GM23338 (cell line): Measurements from ENCODE around the gene ZNF836. TPM values are rescaled to one million over a fixed set of nuclear protein-coding genes. Genes with fewer than 3 reads are reported as not detected.

ENCODE experiments used
- ATAC-seq: fragments of 200-7000 bp; cut with Tn5 transposase; 3 replicates; pipeline ENCODE4 v1.9.1; 2020
- DNase-seq: peaks from one replicate; pipeline ENCODE4 v3.0.0-alpha.2; 2015; ENCODE audit warnings: low spot score
- H2AFZ ChIP-seq: fragments of 200-600 bp; sonication (generic); 2 replicates; pipeline ENCODE4 v1.8.0; 2016; ENCODE audit warnings: antibody characterized with exemption, mild to moderate bottlenecking, moderate library complexity
- H3F3A ChIP-seq: fragments of 200-600 bp; sonication (generic); replicated peaks from 2 replicates; pipeline ENCODE4 v1.8.0; 2017; ENCODE audit warnings: antibody characterized with exemption, mixed run types, low read depth
- H3K27ac ChIP-seq: fragments of 200-600 bp; sonication (generic); 2 replicates; pipeline ENCODE4 v1.6.1; 2016; ENCODE audit warnings: low read depth
- H3K27me3 ChIP-seq: fragments of 200-600 bp; sonication (generic); 2 replicates; pipeline ENCODE4 v1.8.0; 2016; ENCODE audit warnings: mild to moderate bottlenecking, mixed run types, moderate library complexity; ENCODE audit not compliant: insufficient read depth
- H3K36me3 ChIP-seq: fragments of 200-600 bp; sonication (generic); 2 replicates; pipeline ENCODE4 v1.8.0; 2016; ENCODE audit warnings: mild to moderate bottlenecking; ENCODE audit not compliant: insufficient read depth
- H3K4me1 ChIP-seq: fragments of 200-600 bp; sonication (generic); 2 replicates; pipeline ENCODE4 v1.8.0; 2016; ENCODE audit warnings: mild to moderate bottlenecking, moderate library complexity; ENCODE audit not compliant: insufficient read depth
- H3K4me2 ChIP-seq: fragments of 200-600 bp; sonication (generic); 2 replicates; pipeline ENCODE4 v1.7.1; 2017; ENCODE audit warnings: mixed run types
- H3K4me3 ChIP-seq: fragments of 200-600 bp; sonication (generic); 2 replicates; pipeline ENCODE4 v1.6.1; 2016; ENCODE audit warnings: mixed run types
- H3K79me2 ChIP-seq: fragments of 200-600 bp; sonication (generic); replicated peaks from 2 replicates; pipeline ENCODE4 v1.8.0; 2017; ENCODE audit warnings: mild to moderate bottlenecking; ENCODE audit not compliant: insufficient read depth
- H3K9me2 ChIP-seq: fragments of 200-600 bp; sonication (generic); 2 replicates; pipeline ENCODE4 v1.8.0; 2017; ENCODE audit not compliant: insufficient read depth
- H4K20me1 ChIP-seq: fragments of 200-600 bp; sonication (generic); replicated peaks from 2 replicates; pipeline ENCODE4 v1.8.0; 2017; ENCODE audit warnings: mild to moderate bottlenecking; ENCODE audit not compliant: insufficient read depth
- H3K27ac Mint-ChIP-seq: 2 replicates; pipeline ENCODE4 v1.8.0; 2020; ENCODE audit warnings: inconsistent platforms, mild to moderate bottlenecking, moderate library complexity, mixed read lengths
- H3K27me3 Mint-ChIP-seq: 3 replicates; pipeline ENCODE4 v1.8.0; 2022; ENCODE audit warnings: low read depth, mild to moderate bottlenecking, moderate library complexity, mixed read lengths, inconsistent platforms; ENCODE audit not compliant: insufficient read depth, poor library complexity
- H3K36me3 Mint-ChIP-seq: 3 replicates; pipeline ENCODE4 v1.8.0; 2021; ENCODE audit warnings: low read depth, mild to moderate bottlenecking, inconsistent platforms, moderate library complexity, mixed read lengths
- H3K4me1 Mint-ChIP-seq: 3 replicates; pipeline ENCODE4 v1.8.0; 2020; ENCODE audit warnings: mild to moderate bottlenecking, inconsistent platforms, mixed read lengths
- H3K4me3 Mint-ChIP-seq: 3 replicates; pipeline ENCODE4 v1.8.0; 2021; ENCODE audit warnings: moderate library complexity, mild to moderate bottlenecking, inconsistent platforms, mixed read lengths
- H3K9me3 Mint-ChIP-seq: 3 replicates; pipeline ENCODE4 v1.8.0; 2020; ENCODE audit warnings: moderate library complexity, mild to moderate bottlenecking, inconsistent platforms, mixed read lengths
- CREB1 ChIP-seq: fragments of 250-450 bp; sonication (Bioruptor Pico); IDR thresholded peaks from 2 replicates; pipeline ENCODE4 v1.5.0; 2020; ENCODE audit warnings: low read depth, mild to moderate bottlenecking, moderate library complexity
- CTCF ChIP-seq, 2 experiments: fragments of 200-600 bp in 1 of 2; sonication (generic) in 1 of 2; conservative IDR thresholded peaks; 2 replicates each; pipeline versions ENCODE4 v1.5.1 to v1.6.1; 2016 to 2017; ENCODE audit warnings: antibody characterized with exemption in 2 of 2, low read depth in 2 of 2, mild to moderate bottlenecking in 2 of 2, moderate library complexity in 1 of 2
- EZH2 ChIP-seq: fragments of 200-600 bp; sonication (generic); IDR thresholded peaks from one replicate; pipeline ENCODE4 v1.8.0; 2017; ENCODE audit warnings: antibody characterized with exemption, mild to moderate bottlenecking, low read depth; ENCODE audit not compliant: unreplicated experiment
- JUNB ChIP-seq: IDR thresholded peaks from one replicate; pipeline ENCODE4 v1.6.1; 2016; ENCODE audit warnings: antibody characterized with exemption; ENCODE audit not compliant: unreplicated experiment
- ZNF331 ChIP-seq: fragments of 250-450 bp; sonication (Bioruptor Pico); IDR thresholded peaks from 2 replicates; pipeline ENCODE4 v1.5.0; 2020; ENCODE audit warnings: low read depth, mild to moderate bottlenecking, moderate library complexity
- ZNF462 ChIP-seq: fragments of 250-450 bp; sonication (Bioruptor Pico); IDR thresholded peaks from 2 replicates; pipeline ENCODE4 v1.5.0; 2020; ENCODE audit warnings: mild to moderate bottlenecking, moderate library complexity
- polyA plus RNA-seq: library from polyadenylated mRNA; unstranded; fragments of >200 nt; fragmentation: Nextera tagmentation; extraction: Ambion mirVana; gene quantifications from 2 replicates; pipeline ENCODE4 v1.2.1, GENCODE V29; 2016
- total RNA-seq: library from RNA; depleted of rRNA; stranded (reverse); fragments of >200 nt; shearing (Covaris generic); gene quantifications from 2 replicates; pipeline ENCODE4 v1.2.3, GENCODE V29; 2014

ZNF836 gene
- total and polyA plus RNA-seq, 2 experiments from 2014 or later = 11.8 to 18.6 TPM

DNA sequence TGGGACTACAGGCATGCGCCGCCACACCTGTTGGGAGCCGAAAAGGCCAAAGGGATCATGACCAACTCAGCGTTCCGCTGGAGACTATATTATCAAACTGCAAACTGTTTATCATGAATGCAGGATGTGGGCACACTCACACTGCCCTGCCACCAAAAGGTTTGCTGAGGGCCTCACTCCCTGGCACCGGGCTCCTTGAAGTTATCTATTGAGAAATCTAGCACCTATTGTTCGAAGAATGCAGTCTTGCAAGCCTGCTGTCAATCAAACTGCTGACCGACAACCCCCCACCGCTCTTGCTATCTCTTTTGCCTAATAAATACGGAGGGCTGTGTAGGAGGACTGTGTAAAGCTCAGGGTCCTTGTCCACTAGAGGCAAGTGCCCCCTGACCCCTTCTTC, 5.2 kb upstream of the ZNF836 start (continued):
- TF ChIP-seq JUNB = no peak
- TF ChIP-seq ZNF462 (CRISPR knock-in tag) = no peak

- Histone ChIP-seq H3K27ac (no peak overlapping the region), H2AFZ (peak overlapping the region; percentile 76), H3K9me2 (no peaks in the 10 kb centered on the region; the same call in 1 of the 2 replicates), H3K79me2 (0 out of 2 replicates have a peak, but pooled peaks cover 3% of the 10 kb centered on the region), H3K4me1 (peaks cover 9% of the 10 kb centered on the region), H3K36me3 (peaks cover 8% of the 10 kb centered on the region), H3K27me3 (peaks cover 11% of the 10 kb centered on the region; the same call in 1 of the 2 replicates), H3F3A (peaks cover 4% of the 10 kb centered on the region; the same call in 1 of the 2 replicates), H3K4me3 (peak overlapping the region; percentile 98; the same call in 1 of the 2 replicates), H4K20me1 (no peaks in the 10 kb centered on the region), H3K4me2 (peak overlapping the region; percentile 100; the same call in 1 of the 2 replicates)
- Mint-ChIP-seq H3K36me3 (peaks cover 20% of the 10 kb centered on the region), H3K4me1 (peaks cover 22% of the 10 kb centered on the region), H3K27me3 (peaks cover 23% of the 10 kb centered on the region), H3K4me3 (peak overlapping the region; percentile 92), H3K27ac (no peak overlapping the region), H3K9me3 (peaks cover 2% of the 10 kb centered on the region; the same call in 2 of the 3 replicates)
- ATAC-seq (no peak), DNase-seq (no peak)
- no peak for TF ChIP-seq ZNF462 (CRISPR knock-in tag)
- no peak for TF ChIP-seq EZH2
- TF ChIP-seq ZNF331 = no peak
- no peak for TF ChIP-seq CREB1 (CRISPR knock-in tag)
- TF ChIP-seq CTCF (conservative IDR thresholded peaks at IDR 0.05; ENCODE audit: low read depth in 2 of 2) = no peak
Observed at GRCh38 chr19:52172347-52172746, 926 bp upstream of the ZNF836 start.
